WTC11 (cell line): ENCODE measurements around the gene INPP5A. TPM values are rescaled to one million over a fixed set of nuclear protein-coding genes. Genes with fewer than 3 reads are reported as not detected.
"Not testable (repeated sequence)": the region's sequence is repeated elsewhere in the genome, so short reads cannot be mapped to it uniquely, and the experiment has no call there.

Source experiments
- ATAC-seq: fragments of 200-7000 bp; cut with Tn5 transposase; 2 replicates; pipeline ENCODE4 v1.10.0; 2021; ENCODE audit warnings: mild to moderate bottlenecking, moderate library complexity
- CTCF ChIA-PET: fragments of 300-600 bp; sonication (Branson Sonifier 250); formaldehyde crosslinking; loops from one replicate; lab custom pipeline; 2021; ENCODE audit warnings: antibody characterized with exemption; lab: Charles Lee
- POLR2A ChIA-PET: fragments of 350-600 bp; sonication (Branson Sonifier 250); formaldehyde crosslinking; loops from one replicate; lab custom pipeline; 2021; ENCODE audit warnings: antibody characterized with exemption; lab: Charles Lee
- DNase-seq: peaks from one replicate; pipeline ENCODE4 v3.0.0; 2021; ENCODE audit warnings: low spot score
- H3K27ac Mint-ChIP-seq: 2 replicates; pipeline ENCODE4 v1.8.0; 2021; ENCODE audit warnings: mixed read lengths
- H3K27me3 Mint-ChIP-seq: 2 replicates; pipeline ENCODE4 v1.8.0; 2021; ENCODE audit warnings: low read depth, mild to moderate bottlenecking, moderate library complexity, mixed read lengths
- H3K36me3 Mint-ChIP-seq: 2 replicates; pipeline ENCODE4 v1.8.0; 2021; ENCODE audit warnings: mixed read lengths
- H3K4me1 Mint-ChIP-seq: 2 replicates; pipeline ENCODE4 v1.8.0; 2022; ENCODE audit warnings: mixed read lengths
- H3K4me3 Mint-ChIP-seq: 2 replicates; pipeline ENCODE4 v1.8.0; 2021; ENCODE audit warnings: mild to moderate bottlenecking, moderate library complexity, mixed read lengths
- H3K9me3 Mint-ChIP-seq: 2 replicates; pipeline ENCODE4 v1.8.0; 2021; ENCODE audit warnings: mixed read lengths
- ARID4B ChIP-seq: sonication (generic); formaldehyde crosslinking; IDR thresholded peaks from 2 replicates; pipeline ENCODE4 v1.8.0; 2023; ENCODE audit warnings: missing genetic modification reagents, mild to moderate bottlenecking, borderline replicate concordance
- EMX1 ChIP-seq: fragments of 250-450 bp; sonication (Bioruptor Pico); IDR thresholded peaks from 2 replicates; pipeline ENCODE4 v1.8.0; 2021; ENCODE audit warnings: mild to moderate bottlenecking
- GTF2I ChIP-seq: fragments of 250-450 bp; sonication (Bioruptor Pico); conservative IDR thresholded peaks from 2 replicates; pipeline ENCODE4 v1.4.0; 2021; ENCODE audit warnings: mild to moderate bottlenecking
- HMGA2 ChIP-seq: fragments of 250-450 bp; sonication (Bioruptor Pico); IDR thresholded peaks from 2 replicates; pipeline ENCODE4 v1.4.0; 2021; ENCODE audit warnings: mild to moderate bottlenecking, moderate library complexity
- MLX ChIP-seq: sonication (generic); formaldehyde crosslinking; IDR thresholded peaks from 2 replicates; pipeline ENCODE4 v1.8.1; 2023; ENCODE audit warnings: mild to moderate bottlenecking, missing genetic modification reagents, moderate library complexity
- MYBL2 ChIP-seq: sonication (generic); formaldehyde crosslinking; IDR thresholded peaks from 2 replicates; pipeline ENCODE4 v1.8.1; 2023; ENCODE audit warnings: mild to moderate bottlenecking, moderate library complexity, missing genetic modification reagents
- OVOL2 ChIP-seq: fragments of 250-450 bp; sonication (Bioruptor Pico); IDR thresholded peaks from 2 replicates; pipeline ENCODE4 v1.9.0; 2021; ENCODE audit warnings: mild to moderate bottlenecking, borderline replicate concordance
- STAT6 ChIP-seq: sonication (generic); formaldehyde crosslinking; conservative IDR thresholded peaks from 2 replicates; pipeline ENCODE4 v1.8.1; 2023; ENCODE audit warnings: mild to moderate bottlenecking, low read depth, missing genetic modification reagents, moderate library complexity
- ZNF121 ChIP-seq: sonication (generic); formaldehyde crosslinking; IDR thresholded peaks from 2 replicates; pipeline ENCODE4 v1.8.0; 2023; ENCODE audit warnings: missing genetic modification reagents
- ZNF396 ChIP-seq: fragments of 250-450 bp; sonication (Bioruptor Pico); IDR thresholded peaks from 2 replicates; pipeline ENCODE4 v1.8.0; 2021; ENCODE audit warnings: mild to moderate bottlenecking, moderate library complexity, borderline replicate concordance
- ZNF423 ChIP-seq: fragments of 250-450 bp; sonication (Bioruptor Pico); IDR thresholded peaks from 2 replicates; pipeline ENCODE4 v2.1.2; 2022; ENCODE audit warnings: mild to moderate bottlenecking, moderate library complexity
- total RNA-seq: library from RNA; stranded (reverse); gene quantifications from 3 replicates; pipeline ENCODE4 v1.2.3, GENCODE V29; 2021
- TF ChIP-seq, protein P1 (sequence below): fragments of 250-450 bp; sonication (Bioruptor Pico); IDR thresholded peaks from 2 replicates; pipeline ENCODE4 v1.9.0; 2021; ENCODE audit warnings: mild to moderate bottlenecking
- TF ChIP-seq, protein P2 (sequence below): fragments of 250-450 bp; sonication (Bioruptor Pico); conservative IDR thresholded peaks from 2 replicates; pipeline ENCODE4 v1.9.0; 2021; ENCODE audit warnings: mild to moderate bottlenecking
- TF ChIP-seq, protein P3 (sequence below): sonication (generic); formaldehyde crosslinking; IDR thresholded peaks from 2 replicates; pipeline ENCODE4 v1.8.1; 2022; ENCODE audit warnings: missing genetic modification reagents, borderline replicate concordance
- TF ChIP-seq, protein P4 (sequence below): sonication (generic); formaldehyde crosslinking; IDR thresholded peaks from 2 replicates; pipeline ENCODE4 v1.8.0; 2022; ENCODE audit warnings: mild to moderate bottlenecking, missing genetic modification reagents

Gene INPP5A
- total RNA-seq, 1 experiment from 2014 or later = 22.1 TPM

DNA sequence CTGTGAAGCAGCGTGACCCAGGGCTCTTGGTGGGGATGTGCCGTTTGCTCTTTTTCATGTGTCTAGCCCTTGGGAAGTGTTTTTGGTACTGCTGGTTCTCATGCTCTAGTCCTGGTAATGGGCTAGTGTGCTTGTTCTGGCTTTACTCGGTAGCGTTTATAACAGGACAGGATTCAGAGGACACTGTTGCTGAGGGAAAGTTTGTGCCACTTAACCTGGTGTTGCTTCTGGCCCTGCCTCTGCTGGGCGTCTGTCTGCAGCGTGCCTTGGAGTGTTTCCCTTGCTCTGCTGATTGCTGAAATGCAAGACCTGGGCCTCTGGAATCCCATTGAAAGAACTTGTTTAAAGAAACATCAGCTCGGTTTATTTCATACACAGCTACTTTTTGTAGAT, 35.0 kb downstream of the INPP5A start (continued):
- TF ChIP-seq STAT6 (no peak), EMX1 (CRISPR knock-in tag) (no peak), ZNF396 (CRISPR knock-in tag) (no peak)
- TF ChIP-seq, protein P1, sequence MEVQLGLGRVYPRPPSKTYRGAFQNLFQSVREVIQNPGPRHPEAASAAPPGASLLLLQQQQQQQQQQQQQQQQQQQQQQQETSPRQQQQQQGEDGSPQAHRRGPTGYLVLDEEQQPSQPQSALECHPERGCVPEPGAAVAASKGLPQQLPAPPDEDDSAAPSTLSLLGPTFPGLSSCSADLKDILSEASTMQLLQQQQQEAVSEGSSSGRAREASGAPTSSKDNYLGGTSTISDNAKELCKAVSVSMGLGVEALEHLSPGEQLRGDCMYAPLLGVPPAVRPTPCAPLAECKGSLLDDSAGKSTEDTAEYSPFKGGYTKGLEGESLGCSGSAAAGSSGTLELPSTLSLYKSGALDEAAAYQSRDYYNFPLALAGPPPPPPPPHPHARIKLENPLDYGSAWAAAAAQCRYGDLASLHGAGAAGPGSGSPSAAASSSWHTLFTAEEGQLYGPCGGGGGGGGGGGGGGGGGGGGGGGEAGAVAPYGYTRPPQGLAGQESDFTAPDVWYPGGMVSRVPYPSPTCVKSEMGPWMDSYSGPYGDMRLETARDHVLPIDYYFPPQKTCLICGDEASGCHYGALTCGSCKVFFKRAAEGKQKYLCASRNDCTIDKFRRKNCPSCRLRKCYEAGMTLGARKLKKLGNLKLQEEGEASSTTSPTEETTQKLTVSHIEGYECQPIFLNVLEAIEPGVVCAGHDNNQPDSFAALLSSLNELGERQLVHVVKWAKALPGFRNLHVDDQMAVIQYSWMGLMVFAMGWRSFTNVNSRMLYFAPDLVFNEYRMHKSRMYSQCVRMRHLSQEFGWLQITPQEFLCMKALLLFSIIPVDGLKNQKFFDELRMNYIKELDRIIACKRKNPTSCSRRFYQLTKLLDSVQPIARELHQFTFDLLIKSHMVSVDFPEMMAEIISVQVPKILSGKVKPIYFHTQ (CRISPR knock-in tag) = no peak

- CTCF ChIA-PET = interaction anchor here (1.1 kb wide), 1 partner anchor 114 kb away, joined by 3 read pairs; no protein-coding TSS in a partner anchor
- H3K27ac Mint-ChIP-seq, H3K36me3 Mint-ChIP-seq, DNase-seq, H3K4me3 Mint-ChIP-seq, POLR2A ChIA-PET, H3K27me3 Mint-ChIP-seq, H3K9me3 Mint-ChIP-seq, ATAC-seq: not testable (repeated sequence)
- H3K4me1 Mint-ChIP-seq = peaks cover 20% of the 10 kb centered on the region
Measured at GRCh38 chr10:132572946-132573345, 35.4 kb downstream of the INPP5A start.

GRCh38 chr10:132574288-132574687, 36.7 kb downstream of the INPP5A start:
- ChIA-PET CTCF (no interaction called here), POLR2A (no interaction called here)
- H3K9me3 Mint-ChIP-seq = no peaks in the 10 kb centered on the region
- ATAC-seq = no peak
- DNase-seq = no peak
- no peak overlapping the region for H3K4me3 Mint-ChIP-seq
- no peak overlapping the region for H3K27ac Mint-ChIP-seq
- no peaks in the 10 kb centered on the region for H3K36me3 Mint-ChIP-seq
- no peak for TF ChIP-seq ARID4B
- TF ChIP-seq HMGA2 (CRISPR knock-in tag) = peak; percentile 72
- TF ChIP-seq, all 79 proteins: peak for 1
- no peaks in the 10 kb centered on the region for H3K27me3 Mint-ChIP-seq
- H3K4me1 Mint-ChIP-seq = peaks cover 29% of the 10 kb centered on the region

DNA sequence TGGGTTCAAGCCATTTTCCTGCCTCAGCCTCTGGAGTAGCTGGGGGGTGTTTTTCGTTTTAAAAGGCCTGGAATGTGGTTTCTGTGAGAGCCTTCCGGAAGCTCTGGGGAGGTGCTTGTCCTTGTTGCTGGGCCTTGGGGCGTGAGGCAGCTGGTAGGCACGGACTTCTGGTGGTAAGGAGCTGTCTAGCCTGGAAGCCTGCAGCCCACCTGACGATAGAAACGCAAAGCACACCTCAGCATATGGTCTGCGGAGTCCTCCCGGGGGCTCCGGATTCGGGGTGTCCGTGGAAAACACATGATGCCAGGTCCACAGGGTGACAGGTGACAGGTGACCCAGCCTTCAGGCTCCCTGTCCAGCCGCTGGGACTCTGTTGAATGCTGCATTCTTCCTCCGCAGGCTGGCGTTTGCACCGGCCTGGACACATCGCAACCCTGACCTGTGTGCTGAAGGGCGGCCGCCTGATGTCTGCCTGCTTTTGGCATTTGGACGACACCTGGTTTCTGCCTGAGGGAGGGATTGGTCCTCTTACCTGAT, 37.3 kb downstream of the INPP5A start:
- ChIA-PET POLR2A (no interaction called here), CTCF (interaction anchor here (1.2 kb wide), 1 partner anchor 116 kb away, joined by 3 read pairs; no protein-coding TSS in a partner anchor)
- DNase-seq (peak; percentile 50), ATAC-seq (peak; percentile 24)
- H3K4me1 Mint-ChIP-seq = peaks cover 29% of the 10 kb centered on the region
- H3K4me3 Mint-ChIP-seq = no peak overlapping the region
- H3K36me3 Mint-ChIP-seq = no peaks in the 10 kb centered on the region
- H3K27ac Mint-ChIP-seq = no peak overlapping the region; the same call in 1 of the 2 replicates
- H3K9me3 Mint-ChIP-seq = no peaks in the 10 kb centered on the region
- H3K27me3 Mint-ChIP-seq = no peaks in the 10 kb centered on the region
- TF ChIP-seq, protein P2, sequence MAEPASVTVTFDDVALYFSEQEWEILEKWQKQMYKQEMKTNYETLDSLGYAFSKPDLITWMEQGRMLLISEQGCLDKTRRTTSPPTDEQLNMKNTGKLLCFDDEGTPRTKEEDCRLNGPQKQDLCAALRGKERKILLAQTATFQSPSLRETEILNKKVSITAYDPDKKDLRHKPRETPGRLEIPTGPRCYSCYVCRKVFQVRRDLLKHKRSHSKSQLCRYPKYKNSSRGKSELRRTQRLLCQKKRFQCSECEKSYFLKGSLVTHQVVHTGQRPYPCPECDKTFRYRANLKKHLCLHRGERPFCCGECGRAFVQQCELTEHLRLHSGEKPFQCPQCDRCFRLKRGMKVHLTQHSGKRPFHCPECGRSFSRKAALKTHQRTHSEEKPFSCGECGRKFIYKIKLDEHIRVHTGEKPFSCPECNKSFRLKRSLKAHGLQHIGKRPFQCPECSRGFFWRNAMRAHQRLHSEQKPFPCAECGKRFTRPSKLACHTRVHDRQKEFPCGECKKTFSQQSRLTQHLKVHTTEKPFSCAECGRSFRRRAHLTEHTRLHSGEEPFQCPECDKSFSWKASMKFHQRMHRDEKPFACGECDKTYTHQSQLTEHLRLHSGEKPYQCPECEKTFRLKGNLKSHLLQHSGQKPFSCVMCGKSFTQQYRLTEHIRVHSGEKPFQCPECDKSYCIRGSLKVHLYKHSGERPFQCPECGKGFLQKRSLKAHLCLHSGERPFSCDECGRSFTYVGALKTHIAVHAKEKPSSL (CRISPR knock-in tag) = no peak
- TF ChIP-seq ZNF423 (CRISPR knock-in tag) (no peak), ZNF121 (CRISPR knock-in tag) (no peak), MLX (no peak), MYBL2 (no peak), GTF2I (CRISPR knock-in tag) (no peak), OVOL2 (no peak)
- TF ChIP-seq, protein P3, sequence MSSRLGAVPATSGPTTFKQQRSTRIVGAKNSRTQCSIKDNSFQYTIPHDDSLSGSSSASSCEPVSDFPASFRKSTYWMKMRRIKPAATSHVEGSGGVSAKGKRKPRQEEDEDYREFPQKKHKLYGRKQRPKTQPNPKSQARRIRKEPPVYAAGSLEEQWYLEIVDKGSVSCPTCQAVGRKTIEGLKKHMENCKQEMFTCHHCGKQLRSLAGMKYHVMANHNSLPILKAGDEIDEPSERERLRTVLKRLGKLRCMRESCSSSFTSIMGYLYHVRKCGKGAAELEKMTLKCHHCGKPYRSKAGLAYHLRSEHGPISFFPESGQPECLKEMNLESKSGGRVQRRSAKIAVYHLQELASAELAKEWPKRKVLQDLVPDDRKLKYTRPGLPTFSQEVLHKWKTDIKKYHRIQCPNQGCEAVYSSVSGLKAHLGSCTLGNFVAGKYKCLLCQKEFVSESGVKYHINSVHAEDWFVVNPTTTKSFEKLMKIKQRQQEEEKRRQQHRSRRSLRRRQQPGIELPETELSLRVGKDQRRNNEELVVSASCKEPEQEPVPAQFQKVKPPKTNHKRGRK = no peak
- TF ChIP-seq, protein P4, sequence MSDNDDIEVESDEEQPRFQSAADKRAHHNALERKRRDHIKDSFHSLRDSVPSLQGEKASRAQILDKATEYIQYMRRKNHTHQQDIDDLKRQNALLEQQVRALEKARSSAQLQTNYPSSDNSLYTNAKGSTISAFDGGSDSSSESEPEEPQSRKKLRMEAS = no peak
